ENCODE results near the gene PTPRN2.
"Not testable (repeated sequence)": the region's sequence is repeated elsewhere in the genome, so short reads cannot be mapped to it uniquely, and the experiment has no call there.

PTPRN2 gene

DNA sequence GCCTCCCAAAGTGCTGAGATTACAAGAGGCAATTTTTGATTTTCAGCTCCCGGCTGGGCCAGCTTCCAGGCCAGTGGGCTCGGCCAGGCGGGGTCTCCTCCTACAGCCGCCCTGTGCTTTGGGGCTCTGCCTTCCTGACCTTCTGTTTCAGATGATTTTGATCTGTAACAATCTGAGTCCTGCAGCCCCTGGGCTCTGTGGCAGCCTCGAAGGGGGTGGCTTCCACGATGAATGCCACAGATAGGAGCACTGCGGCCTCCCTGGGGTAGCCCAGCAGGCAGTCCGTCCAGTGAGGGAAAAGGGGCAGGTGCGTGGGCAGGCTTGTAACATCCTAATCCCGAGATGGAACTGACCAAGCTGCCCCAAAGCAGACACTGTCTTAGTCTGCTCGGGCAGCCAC lies 1073.3 kb downstream of the PTPRN2 start:
- no peak for DNase-seq (ENCODE audit: low read depth)

DNA sequence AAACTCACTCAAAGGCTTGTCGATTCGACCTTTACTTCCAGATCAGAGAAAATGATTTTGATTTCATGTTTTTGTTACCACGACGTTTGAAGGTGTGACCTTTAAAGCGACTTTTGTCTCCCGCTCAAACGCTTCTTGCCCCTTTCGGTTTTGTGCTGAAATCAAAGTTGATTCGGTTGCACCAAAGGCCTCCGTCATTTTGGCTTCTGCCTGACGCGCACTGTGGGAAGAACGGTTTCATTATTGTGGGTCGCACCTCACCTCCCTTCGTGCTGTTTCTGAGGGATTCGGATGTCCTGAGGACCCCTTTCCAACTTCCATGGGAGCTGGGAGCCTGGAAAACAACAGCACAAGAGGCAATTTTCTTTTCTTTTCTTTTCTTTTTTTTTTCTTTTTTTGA lies 1073.9 kb downstream of the PTPRN2 start:
- no peak for DNase-seq (ENCODE audit: low read depth)

DNA sequence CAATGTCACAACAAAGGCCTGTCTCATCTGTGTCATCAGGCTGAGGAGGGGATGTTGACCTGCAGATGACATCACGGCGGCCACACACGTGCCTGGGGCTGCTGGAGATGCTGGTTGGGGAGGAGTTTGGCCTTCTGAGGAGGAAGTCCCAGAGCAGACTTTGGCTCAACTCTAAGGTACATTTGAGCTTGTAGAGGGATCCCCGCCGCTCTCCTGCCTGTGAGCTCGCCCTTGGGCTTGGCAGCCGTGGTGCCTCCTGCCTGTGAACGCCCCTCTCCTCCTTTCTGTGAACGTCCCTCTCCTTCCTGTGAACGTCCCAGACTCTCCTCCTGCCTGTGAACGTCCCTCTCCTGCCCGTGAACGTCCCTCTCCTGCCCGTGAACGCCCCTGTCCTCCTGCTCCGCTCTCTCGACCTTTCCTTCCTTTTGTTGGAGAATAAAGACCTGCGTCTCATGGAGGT lies 1074.4 kb downstream of the PTPRN2 start:
- no peak for DNase-seq (ENCODE audit: low read depth)

DNA sequence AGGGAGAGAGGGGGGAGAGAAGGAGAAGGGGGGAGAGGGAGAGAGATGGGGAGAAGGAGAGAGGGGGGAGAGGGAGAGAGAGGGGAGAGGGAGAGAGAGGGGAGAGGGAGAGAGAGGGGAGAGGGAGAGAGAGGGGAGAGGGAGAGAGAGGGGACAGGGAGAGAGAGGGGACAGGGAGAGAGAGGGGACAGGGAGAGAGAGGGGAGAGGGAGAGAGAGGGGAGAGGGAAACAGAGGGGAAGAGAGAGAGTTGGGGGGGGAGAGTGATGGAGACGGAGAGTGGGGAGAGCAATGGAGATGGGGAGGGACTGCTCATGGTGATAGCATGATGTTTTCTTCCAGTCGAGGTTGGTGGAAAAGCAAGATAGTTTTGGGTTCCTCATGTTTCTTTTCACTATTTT lies 1078.4 kb downstream of the PTPRN2 start:
- DNase-seq (ENCODE audit: low read depth): no peak

DNA sequence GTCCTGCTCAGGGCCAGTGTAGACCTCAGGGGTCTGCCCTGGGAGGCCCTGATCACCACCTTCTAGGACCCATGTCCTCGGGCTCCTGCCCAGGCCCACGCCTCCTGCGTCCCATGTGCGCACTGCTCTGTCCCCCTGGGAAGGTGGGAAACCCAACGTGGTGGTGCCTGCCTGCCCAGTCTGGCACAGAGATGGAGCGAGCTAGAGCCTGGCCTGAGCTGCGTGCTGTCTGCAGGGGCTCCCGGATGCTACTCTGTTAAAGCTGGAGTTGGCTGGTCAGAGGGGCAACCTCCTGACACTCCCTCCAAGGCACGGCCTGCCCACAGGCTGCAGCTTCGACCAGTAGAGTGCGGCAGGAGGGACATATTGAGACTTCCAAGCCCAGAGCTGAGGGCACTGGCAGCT lies 1079.1 kb downstream of the PTPRN2 start:
- DNase-seq (ENCODE audit: low read depth): no peak

DNA sequence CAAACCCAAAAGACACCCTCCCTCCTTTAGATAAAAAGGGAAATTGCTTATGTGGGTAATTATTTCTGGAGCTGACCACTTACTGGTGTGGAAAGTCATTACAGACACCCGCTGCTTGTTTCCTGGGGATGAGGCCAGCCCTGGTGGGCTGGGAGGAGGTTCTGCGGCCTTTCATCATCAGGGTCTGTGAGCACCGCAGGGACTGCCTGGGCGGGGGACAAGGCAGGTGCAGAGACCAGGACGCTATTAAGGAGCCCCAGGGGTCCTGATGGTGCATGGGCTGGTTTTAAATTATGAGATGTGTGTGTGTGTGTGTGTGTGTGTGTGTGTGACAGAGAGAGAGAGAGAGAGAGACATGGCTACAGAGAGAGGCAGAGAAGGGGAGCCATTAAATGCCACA lies 1079.6 kb downstream of the PTPRN2 start:
- no peak for DNase-seq (ENCODE audit: low read depth)

DNA sequence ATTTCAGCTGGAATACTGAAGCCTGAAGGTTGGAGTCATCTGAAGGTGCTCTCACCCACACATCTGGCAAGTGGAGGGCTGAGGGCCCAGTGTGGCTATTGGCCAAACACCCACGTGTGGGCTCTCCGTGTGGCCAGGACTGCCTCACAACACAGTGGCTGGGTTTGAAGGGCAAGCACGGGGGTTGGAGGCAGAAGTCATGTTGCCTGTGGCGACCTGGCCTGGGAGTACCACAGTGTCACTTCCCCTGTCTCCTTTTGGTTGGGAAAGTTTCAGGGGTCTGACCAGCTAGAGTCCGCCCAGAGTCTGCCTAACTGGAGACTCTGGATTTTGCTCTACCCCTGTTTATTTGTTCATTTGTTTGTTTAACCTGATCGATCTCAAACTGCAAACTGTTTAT lies 1081.4 kb downstream of the PTPRN2 start:
- no peak for DNase-seq (ENCODE audit: low read depth)

DNA sequence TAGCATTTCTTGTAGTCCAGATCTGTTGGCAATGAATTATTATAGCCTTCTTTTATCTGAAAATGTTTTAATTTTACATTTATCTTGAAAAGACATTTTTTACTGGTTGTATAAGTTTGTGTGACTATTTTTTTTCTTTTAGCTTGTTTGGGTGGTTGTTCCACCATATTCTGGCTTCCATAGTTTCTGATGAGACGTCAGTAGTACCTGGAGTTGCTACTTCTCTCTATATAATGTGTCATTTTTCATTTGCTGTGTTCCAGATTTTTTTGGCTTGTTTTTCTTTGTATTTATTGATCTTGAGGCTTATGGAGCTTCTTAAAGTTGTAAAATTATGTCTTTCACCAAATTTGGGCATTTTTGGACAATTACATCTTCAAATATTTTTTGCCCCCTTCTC lies 1082.0 kb downstream of the PTPRN2 start:
- DNase-seq (ENCODE audit: low read depth): no peak

DNA sequence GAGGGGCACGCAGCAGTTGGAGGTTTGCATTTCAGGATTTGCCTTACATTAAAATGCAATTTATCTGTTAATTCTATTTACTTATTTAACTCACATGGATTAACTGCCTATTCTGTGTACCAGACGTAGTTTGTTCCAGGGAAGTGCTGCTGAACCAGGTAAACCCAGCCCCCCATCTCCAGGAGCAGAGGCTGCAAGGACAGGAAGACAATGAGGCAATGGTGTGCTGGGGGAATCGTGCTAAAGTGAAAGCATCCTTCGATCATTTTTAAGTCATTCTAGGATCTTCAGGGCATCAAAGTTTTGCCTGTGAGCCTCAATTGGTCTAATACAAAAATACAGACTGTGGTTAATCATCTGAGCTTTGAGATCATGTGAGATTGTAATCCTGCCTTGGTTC lies 1084.4 kb downstream of the PTPRN2 start:
- no peak for DNase-seq (ENCODE audit: low read depth)

DNA sequence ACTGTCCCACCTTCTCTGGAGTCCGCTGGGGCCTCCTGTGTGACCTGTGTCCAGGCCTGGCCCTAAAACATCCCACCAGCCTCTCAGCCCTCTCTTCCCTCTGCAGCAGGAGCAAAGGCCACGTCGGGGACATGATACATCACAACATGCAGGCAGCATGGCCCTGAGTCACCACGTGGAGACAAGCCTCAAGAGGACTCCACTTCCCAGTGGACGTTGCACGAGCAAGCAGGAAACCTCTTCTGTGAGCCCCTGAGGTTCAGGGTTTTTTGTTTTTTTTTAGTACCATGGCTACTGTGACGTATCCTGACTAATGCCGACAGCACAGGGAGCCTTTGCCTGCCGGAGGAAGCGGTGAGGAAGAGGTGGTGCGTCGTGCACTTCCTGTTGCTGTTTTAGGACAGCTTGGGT lies 1084.9 kb downstream of the PTPRN2 start:
- DNase-seq (ENCODE audit: low read depth): peak; percentile 24

DNA sequence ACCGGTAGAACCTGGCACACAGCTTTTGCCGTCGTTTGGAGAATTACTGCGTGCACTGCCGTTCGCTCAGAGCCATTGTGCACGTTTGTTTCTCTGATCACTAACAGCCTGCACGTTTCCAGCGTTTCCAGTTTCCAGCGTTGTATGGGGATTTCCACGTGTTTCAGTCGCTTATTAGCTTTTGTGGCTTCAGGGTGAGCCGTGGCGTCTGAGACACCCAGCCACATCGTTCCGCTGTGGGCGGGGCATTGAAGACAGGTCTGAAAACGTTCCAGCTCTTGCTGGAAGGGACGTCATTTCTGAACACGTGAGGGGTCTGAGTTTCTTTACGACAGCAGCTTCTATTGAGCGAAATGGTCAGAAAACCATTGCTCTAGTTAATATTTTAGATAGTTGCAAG lies 1086.0 kb downstream of the PTPRN2 start:
- DNase-seq (ENCODE audit: low read depth): peak; percentile 16

DNA sequence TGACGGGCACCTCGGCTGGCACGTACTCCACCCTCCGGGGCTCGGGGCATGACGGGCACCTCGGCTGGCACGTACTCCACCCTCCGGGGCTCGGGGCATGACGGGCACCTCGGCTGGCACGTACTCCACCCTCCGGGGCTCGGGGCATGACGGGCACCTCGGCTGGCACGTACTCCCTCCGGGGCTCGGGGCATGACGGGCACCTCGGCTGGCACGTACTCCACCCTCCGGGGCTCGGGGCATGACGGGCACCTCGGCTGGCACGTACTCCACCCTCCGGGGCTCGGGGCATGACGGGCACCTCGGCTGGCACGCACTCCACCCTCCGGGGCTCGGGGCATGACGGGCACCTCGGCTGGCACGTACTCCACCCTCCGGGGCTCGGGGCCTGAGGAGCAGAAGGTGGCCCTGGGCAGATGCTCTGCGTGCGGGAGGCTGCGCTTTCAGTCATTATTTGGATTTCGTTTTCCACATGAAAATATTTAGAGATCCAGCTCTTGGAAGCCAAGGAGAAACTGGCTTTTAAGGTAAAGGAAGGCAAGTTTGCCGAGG lies 1086.6 kb downstream of the PTPRN2 start:
- DNase-seq (ENCODE audit: low read depth): not testable (repeated sequence)

DNA sequence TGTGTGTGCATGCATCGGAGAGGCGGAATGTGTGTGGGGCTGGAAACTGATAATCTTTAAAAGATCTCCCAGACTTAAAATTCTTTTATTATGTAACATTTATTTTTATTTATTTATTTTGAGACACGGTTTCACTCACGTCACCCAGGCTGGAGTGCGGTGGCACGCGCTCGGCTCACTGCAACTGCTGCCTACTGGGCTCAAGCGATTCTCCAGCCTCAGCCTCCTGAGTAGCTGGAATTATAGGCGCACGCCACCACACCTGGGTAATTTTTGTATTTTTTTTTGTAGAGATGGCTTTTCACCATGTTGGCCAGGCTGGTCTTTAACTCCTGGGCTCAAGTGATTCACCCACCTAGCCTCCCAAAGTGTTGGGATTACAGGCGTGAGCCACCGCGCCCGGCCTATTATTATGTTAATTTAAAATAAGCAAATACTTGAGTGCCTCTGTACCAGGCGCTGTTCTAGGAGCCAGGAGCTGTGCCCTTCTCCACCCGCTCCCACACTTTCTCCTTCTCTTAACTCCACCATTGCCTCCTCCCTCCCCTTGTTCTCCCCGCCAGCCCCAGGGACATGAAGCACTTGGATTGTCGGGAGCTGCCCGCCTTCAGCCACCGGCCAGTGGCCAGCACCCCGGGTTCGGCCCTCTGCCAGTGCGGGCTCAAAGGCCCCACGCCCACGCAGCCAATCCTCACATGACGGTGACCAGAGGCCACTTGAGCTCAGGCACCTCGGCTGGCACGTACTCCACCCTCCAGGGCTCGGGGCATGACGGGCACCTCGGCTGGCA lies 1087.3 kb downstream of the PTPRN2 start:
- no peak for DNase-seq (ENCODE audit: low read depth)

DNA sequence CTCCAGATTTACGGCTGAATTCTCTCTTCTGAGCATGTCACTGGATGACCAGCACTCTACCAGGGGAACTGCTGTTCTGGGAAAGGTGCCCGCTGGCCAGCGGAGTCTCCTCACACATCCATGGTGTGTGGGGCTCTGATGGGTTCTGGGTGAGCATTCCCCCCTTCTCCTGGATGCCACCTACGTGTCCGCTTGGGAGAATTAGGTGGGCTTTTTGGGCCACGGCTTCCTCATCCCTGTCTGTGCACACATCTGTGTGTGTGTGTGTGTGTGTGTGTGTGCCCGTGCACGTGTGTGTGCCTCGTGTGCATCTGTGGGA lies 1087.8 kb downstream of the PTPRN2 start:
- no peak for DNase-seq (ENCODE audit: low read depth)

DNA sequence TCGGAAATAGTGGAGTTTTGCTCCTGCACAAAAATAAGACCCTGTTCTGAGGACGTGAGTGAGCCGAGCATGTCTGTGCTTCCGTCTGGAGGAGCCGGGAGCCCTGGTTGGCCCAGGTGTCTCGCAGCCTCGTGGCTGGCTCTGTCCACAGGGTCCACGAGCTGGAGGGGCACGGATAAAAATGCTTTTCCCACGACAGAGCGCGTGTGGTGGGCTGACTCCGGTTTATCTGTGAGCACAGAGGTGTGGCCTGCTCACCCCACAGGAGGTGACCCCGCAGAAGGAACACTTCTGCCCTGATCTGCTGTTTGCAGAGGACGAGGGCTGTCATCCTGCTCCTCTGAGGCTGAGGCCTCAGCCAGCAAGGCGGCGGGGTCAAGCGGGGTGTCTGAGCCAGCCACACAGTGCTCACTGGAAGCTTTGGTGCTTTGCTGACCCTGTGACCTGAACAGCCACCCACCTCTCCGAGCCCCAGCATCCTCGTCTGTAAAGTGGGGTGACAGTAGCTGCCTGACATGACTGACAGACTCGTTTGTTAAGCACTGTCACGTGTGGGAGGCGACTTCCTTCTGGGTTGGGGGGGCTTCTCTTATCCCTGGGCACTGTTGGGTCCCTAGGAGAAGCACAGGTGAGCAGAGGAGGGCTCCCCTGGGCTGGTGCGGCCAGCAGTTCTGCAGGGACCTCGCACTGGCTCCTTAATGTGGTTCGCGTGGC lies 1088.3 kb downstream of the PTPRN2 start:
- no peak for DNase-seq (ENCODE audit: low read depth)

DNA sequence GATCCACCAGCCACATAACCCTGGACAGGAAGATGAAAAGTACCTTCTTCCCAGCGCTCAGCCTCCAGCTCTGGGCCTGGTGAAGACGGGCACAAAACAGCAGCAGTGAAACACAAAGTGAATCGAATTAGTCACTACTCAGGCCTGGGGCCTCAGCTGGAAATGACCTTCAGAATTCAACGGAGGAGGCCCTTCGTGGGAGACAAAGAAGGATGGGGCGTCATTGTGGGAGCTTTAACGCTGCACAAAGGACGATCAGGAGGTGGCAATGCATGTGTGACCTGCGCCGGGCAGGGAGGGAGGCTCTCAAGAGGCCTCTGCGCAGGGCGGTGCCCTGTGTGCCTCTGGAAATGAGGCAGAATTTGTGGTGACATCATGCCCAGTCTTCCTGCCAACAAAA lies 1089.0 kb downstream of the PTPRN2 start:
- DNase-seq (ENCODE audit: low read depth): no peak

DNA sequence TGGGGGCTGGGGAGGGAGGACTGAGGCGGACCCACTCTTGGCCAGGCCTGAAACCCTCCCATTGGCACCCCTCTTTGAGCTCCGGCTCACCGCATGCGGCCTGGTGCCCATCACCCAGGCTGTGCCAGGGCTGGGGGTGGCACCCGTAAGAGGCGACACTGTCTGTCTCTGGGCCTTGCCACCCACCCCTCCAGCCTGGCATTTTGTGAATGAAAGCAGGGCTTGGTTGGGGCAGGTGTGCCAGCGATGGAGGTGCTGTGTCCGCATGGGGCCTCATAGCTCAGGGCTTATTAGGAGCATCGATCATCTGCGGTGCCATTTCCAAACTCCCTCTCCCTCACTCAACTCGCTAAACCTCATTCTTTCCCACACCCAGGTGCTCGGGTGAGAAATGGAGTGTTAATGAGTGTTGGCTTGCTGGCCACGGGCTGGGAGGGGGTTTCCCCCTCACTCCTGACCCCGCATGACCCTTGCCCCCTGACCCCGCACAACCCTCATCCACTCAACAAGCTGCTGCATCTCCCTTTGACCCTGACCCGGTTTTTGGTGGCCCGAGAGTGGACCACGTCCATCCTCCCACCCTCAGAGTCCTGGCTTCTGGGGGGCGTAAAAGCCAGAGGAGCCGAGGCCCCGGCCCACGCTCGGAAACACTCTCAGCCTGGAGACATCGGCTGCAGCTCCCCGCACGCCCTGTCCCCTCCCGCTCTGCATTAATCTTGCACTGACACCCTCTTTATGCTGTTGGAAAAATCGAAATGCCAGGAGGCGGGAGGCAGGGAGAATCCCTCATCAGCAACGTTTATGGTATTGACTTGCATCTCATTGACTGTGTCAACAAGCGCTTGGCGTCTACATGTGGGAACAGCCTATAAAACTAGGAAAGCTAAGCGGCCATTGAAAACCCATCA lies 1089.6 kb downstream of the PTPRN2 start:
- no peak for DNase-seq (ENCODE audit: low read depth)

DNA sequence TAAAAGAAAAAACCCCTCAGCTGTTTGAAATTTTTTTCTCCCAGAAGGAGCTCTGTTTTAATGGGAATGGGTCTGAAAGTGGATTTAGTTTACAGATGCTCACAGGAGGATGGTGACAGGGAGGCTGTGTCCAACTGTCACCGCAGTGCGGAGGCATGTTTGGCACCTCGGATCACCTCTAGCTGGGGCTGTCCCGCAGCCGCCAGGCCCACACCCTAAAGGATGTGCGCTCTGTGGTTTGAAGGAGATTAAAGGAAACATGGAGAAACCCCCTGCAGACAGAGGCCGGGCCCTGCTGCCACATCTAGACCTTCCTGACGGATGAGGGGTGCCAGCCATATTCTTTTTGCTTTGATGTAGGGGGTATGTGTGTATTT lies 1090.3 kb downstream of the PTPRN2 start:
- no peak for DNase-seq (ENCODE audit: low read depth)

DNA sequence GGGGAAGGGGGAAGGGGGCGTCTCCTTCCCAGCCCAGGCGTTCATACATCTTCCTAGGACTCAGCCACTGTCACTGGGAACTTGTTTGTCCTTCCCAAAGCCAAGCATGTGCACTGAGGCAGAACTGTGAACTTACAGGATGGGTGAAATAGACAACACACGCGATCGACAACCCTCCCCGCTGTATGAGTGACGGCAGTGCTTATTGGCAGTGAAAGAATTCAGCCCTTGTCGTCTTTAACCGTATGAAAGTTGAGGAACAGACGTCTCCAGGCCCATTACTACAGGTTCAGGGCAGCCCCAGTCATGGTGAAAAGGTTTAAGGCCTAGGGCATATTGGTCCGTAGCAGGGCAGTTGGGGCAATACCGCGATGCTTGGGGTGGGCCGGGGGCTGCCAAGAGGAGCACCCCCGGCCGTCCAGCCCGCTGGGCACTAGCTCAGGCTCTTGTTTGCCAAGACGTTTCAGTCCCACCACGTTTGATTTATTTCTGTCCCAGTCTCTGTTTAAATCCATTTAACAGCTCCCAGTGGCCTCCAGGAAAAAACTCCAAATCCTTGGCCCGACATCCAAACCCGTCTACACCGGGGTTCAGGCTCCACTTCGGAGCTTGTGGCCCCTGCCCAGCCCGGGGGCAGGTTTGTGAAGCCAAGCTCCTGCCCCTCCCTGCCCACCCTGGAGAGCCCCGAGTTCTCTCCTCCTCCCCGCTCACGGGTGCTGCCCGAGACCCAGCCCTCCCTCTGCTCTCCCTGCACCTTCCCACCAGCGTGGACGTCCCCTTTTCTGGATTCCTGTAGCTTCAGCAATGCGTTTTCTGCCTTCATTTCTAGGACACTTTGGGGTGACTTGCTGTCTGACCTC lies 1091.0 kb downstream of the PTPRN2 start:
- DNase-seq (ENCODE audit: low read depth): no peak

DNA sequence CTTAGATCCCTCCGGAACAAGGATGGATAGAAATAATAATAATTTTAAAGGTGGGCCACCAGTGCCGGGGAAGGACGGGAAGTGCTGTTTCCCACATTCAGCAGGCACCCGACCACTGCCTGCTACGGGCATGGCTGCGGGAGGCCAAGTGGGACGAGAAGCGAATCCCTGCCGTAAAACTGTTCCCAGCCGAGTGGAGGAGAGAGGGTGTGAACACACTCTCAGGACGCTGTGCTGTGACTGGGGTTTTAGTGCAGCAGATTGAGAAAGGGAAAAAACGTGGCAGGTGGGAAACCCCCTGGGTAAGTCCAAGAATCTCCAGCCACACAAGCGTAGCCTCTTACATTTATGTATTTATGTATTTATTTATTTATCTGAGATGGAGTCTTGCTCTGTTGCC lies 1092.0 kb downstream of the PTPRN2 start:
- DNase-seq (ENCODE audit: low read depth): no peak

DNA sequence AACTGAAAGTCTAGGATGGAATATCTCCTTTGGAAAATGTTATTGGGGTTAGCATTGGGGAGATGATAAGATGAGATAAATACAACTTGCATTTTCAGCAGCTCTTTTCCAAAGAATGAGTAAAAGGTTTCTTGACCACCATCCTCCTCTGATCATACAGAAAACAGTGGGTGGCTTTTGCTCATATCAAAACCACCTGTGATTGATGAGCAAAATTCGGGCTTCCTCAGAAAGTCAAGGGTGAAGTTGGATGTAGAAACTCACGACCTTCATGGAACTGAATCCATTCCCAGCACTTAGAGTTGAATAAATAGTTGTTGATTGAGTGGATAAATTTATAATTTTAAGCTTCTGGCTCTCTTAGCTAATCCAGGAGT lies 1092.5 kb downstream of the PTPRN2 start:
- DNase-seq (ENCODE audit: low read depth): no peak

All from stimulated activated CD4-positive, alpha-beta T cell treated with anti-CD3 and anti-CD28 coated beads, Interleukin-2, amount 100 ng/mL, for 4 hours (primary cell).